ENCODE data around the gene ADGRB3.

Gene ADGRB3

GRCh38 chr6:68634726-68635411, at the start of gene ADGRB3:
TSS of gene ADGRB3 (plus strand) at chr6:68635282. CDS start at chr6:68638676, 3,394 bp downstream.
- Histone ChIP-seq H3K27ac (peak within 1 kb of the TSS; percentile 53; the same call in 1 of the 2 replicates), H3K36me3 (ENCODE audit: insufficient read depth, low read length) (no peaks in the 10 kb centered on the region), H3K9me3 (ENCODE audit: low read depth, low read length) (no peaks in the 10 kb centered on the region), H3K4me3 (peak within 1 kb of the TSS; percentile 94), H3K9ac (ENCODE audit: insufficient read length) (peak within 1 kb of the TSS; percentile 83)
- TF ChIP-seq POLR2AphosphoS5 (IDR thresholded peaks at IDR 0.05; ENCODE audit: borderline replicate concordance, low read depth, low read length) (no peak), EZH2 (IDR thresholded peaks at IDR 0.05) (no peak), FOXP2 (optimal IDR thresholded peaks at IDR 0.05; ENCODE audit: control extremely low read depth, extremely low read length, insufficient read depth) (no peak)
- no peak for DNase-seq (ENCODE audit: low read depth, low spot score)

- no peak overlapping the region for H3K27ac ChIP-seq
- H3K4me3 ChIP-seq: no peak overlapping the region
- DNase-seq (ENCODE audit: low read depth, low spot score): no peak
Measured at GRCh38 chr6:68593558-68593957, 41.5 kb upstream of the ADGRB3 start.

GRCh38 chr6:68597642-68598041, 37.4 kb upstream of the ADGRB3 start:
- no peak for DNase-seq (ENCODE audit: low read depth, low spot score)
- no peaks in the 10 kb centered on the region for H3K36me3 ChIP-seq (ENCODE audit: insufficient read depth, low read length)
- no peak overlapping the region for H3K4me3 ChIP-seq
- TF ChIP-seq POLR2AphosphoS5 (IDR thresholded peaks at IDR 0.05; ENCODE audit: borderline replicate concordance, low read depth, low read length) (no peak), FOXP2 (optimal IDR thresholded peaks at IDR 0.05; ENCODE audit: control extremely low read depth, extremely low read length, insufficient read depth) (no peak), EZH2 (IDR thresholded peaks at IDR 0.05) (no peak)
- H3K27ac ChIP-seq: no peak overlapping the region
- no peak overlapping the region for H3K9ac ChIP-seq (ENCODE audit: insufficient read length)
- H3K9me3 ChIP-seq (ENCODE audit: low read depth, low read length): no peaks in the 10 kb centered on the region

More at GRCh38 chr6:68593558-68593957, 41.5 kb upstream of the ADGRB3 start:
- no peak for TF ChIP-seq POLR2AphosphoS5 (IDR thresholded peaks at IDR 0.05; ENCODE audit: borderline replicate concordance, low read depth, low read length)
- no peak for TF ChIP-seq EZH2 (IDR thresholded peaks at IDR 0.05)
- TF ChIP-seq FOXP2 (optimal IDR thresholded peaks at IDR 0.05; ENCODE audit: control extremely low read depth, extremely low read length, insufficient read depth): no peak
- no peaks in the 10 kb centered on the region for H3K9me3 ChIP-seq (ENCODE audit: low read depth, low read length)
- no peaks in the 10 kb centered on the region for H3K36me3 ChIP-seq (ENCODE audit: insufficient read depth, low read length)
- no peak overlapping the region for H3K9ac ChIP-seq (ENCODE audit: insufficient read length)

- no peak for DNase-seq (ENCODE audit: low read depth, low spot score)
- TF ChIP-seq FOXP2 (optimal IDR thresholded peaks at IDR 0.05; ENCODE audit: control extremely low read depth, extremely low read length, insufficient read depth) (no peak), POLR2AphosphoS5 (IDR thresholded peaks at IDR 0.05; ENCODE audit: borderline replicate concordance, low read depth, low read length) (no peak), EZH2 (IDR thresholded peaks at IDR 0.05) (no peak)
- Histone ChIP-seq H3K9ac (ENCODE audit: insufficient read length) (no peak overlapping the region), H3K36me3 (ENCODE audit: insufficient read depth, low read length) (no peaks in the 10 kb centered on the region), H3K27ac (no peak overlapping the region), H3K4me3 (no peak overlapping the region), H3K9me3 (ENCODE audit: low read depth, low read length) (no peaks in the 10 kb centered on the region)
Measured at GRCh38 chr6:68615938-68616337, 19.1 kb upstream of the ADGRB3 start.

GRCh38 chr6:68625998-68626397, 9.1 kb upstream of the ADGRB3 start:
- Histone ChIP-seq H3K9ac (ENCODE audit: insufficient read length) (no peak overlapping the region), H3K27ac (no peak overlapping the region), H3K9me3 (ENCODE audit: low read depth, low read length) (no peaks in the 10 kb centered on the region), H3K36me3 (ENCODE audit: insufficient read depth, low read length) (no peaks in the 10 kb centered on the region), H3K4me3 (no peak overlapping the region)
- DNase-seq (ENCODE audit: low read depth, low spot score): no peak
- TF ChIP-seq POLR2AphosphoS5 (IDR thresholded peaks at IDR 0.05; ENCODE audit: borderline replicate concordance, low read depth, low read length) (no peak), FOXP2 (optimal IDR thresholded peaks at IDR 0.05; ENCODE audit: control extremely low read depth, extremely low read length, insufficient read depth) (no peak), EZH2 (IDR thresholded peaks at IDR 0.05) (no peak)

- TF ChIP-seq EZH2 (IDR thresholded peaks at IDR 0.05): no peak
- no peak for TF ChIP-seq FOXP2 (optimal IDR thresholded peaks at IDR 0.05; ENCODE audit: control extremely low read depth, extremely low read length, insufficient read depth)
- TF ChIP-seq POLR2AphosphoS5 (IDR thresholded peaks at IDR 0.05; ENCODE audit: borderline replicate concordance, low read depth, low read length): no peak
- Histone ChIP-seq H3K36me3 (ENCODE audit: insufficient read depth, low read length) (no peaks in the 10 kb centered on the region), H3K4me3 (no peak overlapping the region), H3K9ac (ENCODE audit: insufficient read length) (no peak overlapping the region), H3K9me3 (ENCODE audit: low read depth, low read length) (no peaks in the 10 kb centered on the region), H3K27ac (no peak overlapping the region)
- no peak for DNase-seq (ENCODE audit: low read depth, low spot score)
Measured at GRCh38 chr6:68628161-68628560, 6.9 kb upstream of the ADGRB3 start.

- Histone ChIP-seq H3K4me3 (no peak overlapping the region), H3K9ac (ENCODE audit: insufficient read length) (no peak overlapping the region), H3K27ac (no peak overlapping the region), H3K36me3 (ENCODE audit: insufficient read depth, low read length) (no peaks in the 10 kb centered on the region), H3K9me3 (ENCODE audit: low read depth, low read length) (no peaks in the 10 kb centered on the region)
- TF ChIP-seq FOXP2 (optimal IDR thresholded peaks at IDR 0.05; ENCODE audit: control extremely low read depth, extremely low read length, insufficient read depth) (no peak), POLR2AphosphoS5 (IDR thresholded peaks at IDR 0.05; ENCODE audit: borderline replicate concordance, low read depth, low read length) (no peak), EZH2 (IDR thresholded peaks at IDR 0.05) (no peak)
- no peak for DNase-seq (ENCODE audit: low read depth, low spot score)
Measured at GRCh38 chr6:68632734-68633133, 2.3 kb upstream of the ADGRB3 start.

- H3K9ac ChIP-seq (ENCODE audit: insufficient read length): no peak overlapping the region
- no peak for TF ChIP-seq POLR2AphosphoS5 (IDR thresholded peaks at IDR 0.05; ENCODE audit: borderline replicate concordance, low read depth, low read length)
- TF ChIP-seq FOXP2 (optimal IDR thresholded peaks at IDR 0.05; ENCODE audit: control extremely low read depth, extremely low read length, insufficient read depth): no peak
- no peak for TF ChIP-seq EZH2 (IDR thresholded peaks at IDR 0.05)
- no peaks in the 10 kb centered on the region for H3K36me3 ChIP-seq (ENCODE audit: insufficient read depth, low read length)
- H3K27ac ChIP-seq: no peak overlapping the region
- peak overlapping the region; percentile 94 for H3K4me3 ChIP-seq
- DNase-seq (ENCODE audit: low read depth, low spot score): no peak
- H3K9me3 ChIP-seq (ENCODE audit: low read depth, low read length): no peaks in the 10 kb centered on the region
Measured at GRCh38 chr6:68633281-68633971, 1.7 kb upstream of the ADGRB3 start.

Measured in SK-N-MC (cell line).